Measurements from ENCODE around the gene FOXP1. TPM values are rescaled to one million over a fixed set of nuclear protein-coding genes. Genes with fewer than 3 reads are reported as not detected.

Gene FOXP1
- total RNA-seq, 2 donors from 2014 or later, result 377 to 395 TPM

DNA sequence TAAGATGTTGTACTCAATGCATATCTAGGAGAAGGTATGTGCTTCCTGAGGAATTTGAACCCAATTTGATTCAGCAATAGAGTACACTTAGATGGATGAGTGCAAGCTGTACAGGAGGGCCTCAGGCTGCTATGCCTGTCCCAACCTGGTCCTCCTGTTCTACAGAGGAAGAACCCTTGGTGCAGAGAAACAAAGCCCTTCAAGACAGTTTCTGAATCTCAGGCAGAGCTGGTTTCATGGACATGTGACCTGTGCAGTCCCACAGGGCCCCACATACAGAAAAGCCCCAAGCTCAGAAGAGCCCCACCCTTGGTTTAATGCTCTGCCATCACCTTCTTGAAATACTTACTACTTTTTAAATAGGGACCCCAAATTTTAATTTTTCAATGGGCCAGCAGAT lies 15.3 kb downstream of the FOXP1 start:
- H3K4me3 Mint-ChIP-seq, result no peak overlapping the region
- H3K27ac Mint-ChIP-seq, result no peak overlapping the region
- DNase-seq, result no peak
- H3K9me3 ChIP-seq (ENCODE audit: control insufficient read depth, low read length, poor library complexity, severe bottlenecking), result no peaks in the 10 kb centered on the region
- peaks cover 9% of the 10 kb centered on the region for H3K4me1 Mint-ChIP-seq
- no peaks in the 10 kb centered on the region for H3K27me3 Mint-ChIP-seq
- H3K36me3 Mint-ChIP-seq (ENCODE audit: low read depth), result peaks cover 3% of the 10 kb centered on the region
- ATAC-seq, result peak; percentile 20

GRCh38 chr3:71566776-71567175 lies 16.8 kb downstream of the FOXP1 start:
- Mint-ChIP-seq H3K27me3 (no peaks in the 10 kb centered on the region), H3K27ac (no peak overlapping the region), H3K36me3 (ENCODE audit: low read depth) (peaks cover 3% of the 10 kb centered on the region), H3K4me1 (peaks cover 9% of the 10 kb centered on the region), H3K4me3 (no peak overlapping the region)
- DNase-seq (no peak), ATAC-seq (no peak)
- no peaks in the 10 kb centered on the region for H3K9me3 ChIP-seq (ENCODE audit: control insufficient read depth, low read length, poor library complexity, severe bottlenecking)

DNA sequence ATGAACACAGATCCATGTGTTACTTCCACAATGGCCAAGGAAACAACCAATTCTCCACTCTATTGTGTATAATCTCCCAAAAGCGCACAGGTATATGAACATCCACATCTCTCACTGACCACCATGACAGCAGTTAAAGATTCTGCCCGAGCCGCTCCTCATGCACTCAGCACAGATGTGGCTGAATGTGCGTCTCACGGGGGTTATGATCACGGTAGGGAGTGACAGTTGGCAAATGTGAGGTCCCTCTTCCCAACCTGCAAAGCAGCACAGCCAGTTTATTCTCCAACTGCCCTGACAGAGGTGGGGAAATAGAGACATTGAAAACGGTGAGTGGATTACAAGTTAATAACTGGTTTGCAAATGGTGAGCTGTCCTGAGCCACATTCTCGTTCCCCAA lies 17.6 kb downstream of the FOXP1 start:
- Mint-ChIP-seq H3K4me3 (no peak overlapping the region), H3K27me3 (no peaks in the 10 kb centered on the region), H3K4me1 (peaks cover 9% of the 10 kb centered on the region), H3K27ac (no peak overlapping the region), H3K36me3 (ENCODE audit: low read depth) (peaks cover 3% of the 10 kb centered on the region)
- H3K9me3 ChIP-seq (ENCODE audit: control insufficient read depth, low read length, poor library complexity, severe bottlenecking), result no peaks in the 10 kb centered on the region
- ATAC-seq, result no peak
- no peak for DNase-seq

DNA sequence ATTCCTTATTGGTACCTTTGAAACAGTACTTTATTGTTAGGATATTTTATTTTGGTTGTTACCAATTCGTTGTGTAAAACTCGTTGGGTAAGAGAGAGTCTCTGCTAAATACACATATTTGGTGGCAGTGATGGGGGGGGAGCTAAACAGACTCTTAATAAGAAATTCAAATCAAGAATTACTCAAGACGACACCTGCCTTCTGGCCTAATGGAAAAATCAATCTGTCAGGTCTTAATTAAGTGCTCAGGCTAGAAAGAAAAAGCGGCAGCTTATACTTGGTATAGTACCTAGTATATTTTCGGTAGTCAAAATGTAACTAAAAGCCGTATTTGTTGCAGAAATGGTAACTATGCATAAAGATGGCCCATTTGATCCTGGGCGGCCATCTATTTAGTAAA lies 18.2 kb downstream of the FOXP1 start:
- H3K9me3 ChIP-seq (ENCODE audit: control insufficient read depth, low read length, poor library complexity, severe bottlenecking), result no peaks in the 10 kb centered on the region
- peaks cover 3% of the 10 kb centered on the region for H3K36me3 Mint-ChIP-seq (ENCODE audit: low read depth)
- DNase-seq, result no peak
- no peak overlapping the region for H3K27ac Mint-ChIP-seq
- no peaks in the 10 kb centered on the region for H3K27me3 Mint-ChIP-seq
- peaks cover 9% of the 10 kb centered on the region for H3K4me1 Mint-ChIP-seq
- no peak overlapping the region for H3K4me3 Mint-ChIP-seq
- ATAC-seq, result no peak

DNA sequence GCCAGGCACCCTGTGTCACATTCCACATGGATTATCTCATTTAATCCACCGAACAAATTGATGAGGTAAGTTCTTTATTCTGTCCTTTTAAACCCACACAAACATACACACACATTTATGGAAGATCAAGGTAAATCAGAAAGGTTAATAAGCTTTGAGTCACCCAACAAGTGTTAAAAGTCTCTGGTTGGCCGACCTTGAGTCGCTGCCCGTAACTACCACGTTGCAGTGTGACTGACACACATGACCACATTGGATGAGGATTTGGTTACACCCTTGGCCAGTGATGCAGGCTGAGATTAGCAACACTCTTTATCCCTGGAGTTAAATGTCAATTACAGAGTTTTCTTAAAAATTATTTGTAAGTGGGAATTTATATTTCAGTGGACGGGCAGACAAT lies 19.2 kb downstream of the FOXP1 start:
- no peak overlapping the region for H3K27ac Mint-ChIP-seq
- H3K4me3 Mint-ChIP-seq, result no peak overlapping the region
- peaks cover 3% of the 10 kb centered on the region for H3K36me3 Mint-ChIP-seq (ENCODE audit: low read depth)
- DNase-seq (no peak), ATAC-seq (no peak)
- H3K27me3 Mint-ChIP-seq, result no peaks in the 10 kb centered on the region
- no peaks in the 10 kb centered on the region for H3K9me3 ChIP-seq (ENCODE audit: control insufficient read depth, low read length, poor library complexity, severe bottlenecking)
- H3K4me1 Mint-ChIP-seq, result peaks cover 9% of the 10 kb centered on the region

DNA sequence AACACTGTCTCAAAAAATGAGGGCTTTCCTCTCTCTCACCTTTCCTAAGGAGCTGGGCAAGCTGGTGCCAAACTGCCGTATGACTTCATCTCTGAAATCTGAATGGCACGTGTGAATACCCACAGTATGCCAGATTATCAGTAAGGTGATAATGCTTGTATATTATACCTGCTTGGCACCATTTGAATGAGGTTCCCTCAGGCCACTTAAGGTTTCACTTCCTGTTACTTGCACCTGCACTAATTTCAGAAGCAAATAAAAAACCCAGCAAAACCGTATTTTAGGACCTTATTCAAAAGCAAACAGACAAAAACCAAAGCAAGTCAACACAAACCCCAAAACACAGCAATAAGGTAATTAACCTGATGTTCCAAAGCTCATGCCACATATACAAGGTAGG lies 19.7 kb downstream of the FOXP1 start:
- ATAC-seq (peak; percentile 36), DNase-seq (no peak)
- H3K27me3 Mint-ChIP-seq, result no peaks in the 10 kb centered on the region
- no peak overlapping the region for H3K27ac Mint-ChIP-seq
- H3K9me3 ChIP-seq (ENCODE audit: control insufficient read depth, low read length, poor library complexity, severe bottlenecking), result no peaks in the 10 kb centered on the region
- H3K4me1 Mint-ChIP-seq, result peaks cover 9% of the 10 kb centered on the region
- H3K4me3 Mint-ChIP-seq, result no peak overlapping the region
- H3K36me3 Mint-ChIP-seq (ENCODE audit: low read depth), result peaks cover 3% of the 10 kb centered on the region

- Mint-ChIP-seq H3K27ac (no peak overlapping the region), H3K27me3 (no peaks in the 10 kb centered on the region), H3K4me3 (no peak overlapping the region), H3K36me3 (ENCODE audit: low read depth) (peaks cover 3% of the 10 kb centered on the region), H3K4me1 (peaks cover 10% of the 10 kb centered on the region)
- H3K9me3 ChIP-seq (ENCODE audit: control insufficient read depth, low read length, poor library complexity, severe bottlenecking), result no peaks in the 10 kb centered on the region
- DNase-seq (no peak), ATAC-seq (no peak)
These were observed 20.6 kb downstream of the FOXP1 start for GRCh38 chr3:71562938-71563337.

DNA sequence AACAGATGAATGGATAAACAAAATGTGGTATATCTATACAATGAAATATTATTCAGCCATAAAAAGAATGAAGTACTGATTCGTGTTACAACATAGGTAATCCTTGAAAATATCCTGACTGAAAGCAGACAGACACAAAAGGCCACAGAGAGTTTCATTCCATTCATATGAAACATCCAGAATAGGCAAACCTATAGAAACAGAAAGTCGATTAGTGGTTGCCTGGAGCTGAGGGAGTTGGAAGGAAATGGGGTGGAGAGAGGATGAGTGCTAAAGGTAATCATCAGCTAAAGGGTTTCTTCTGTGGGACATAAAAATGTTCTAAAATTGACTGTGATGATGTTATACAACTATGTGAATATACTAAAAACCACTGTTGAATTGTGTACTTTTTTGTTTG lies 22.9 kb downstream of the FOXP1 start:
- peaks cover 5% of the 10 kb centered on the region for H3K4me1 Mint-ChIP-seq

GRCh38 chr3:71559578-71560162 lies 23.9 kb downstream of the FOXP1 start:
- DNase-seq, result no peak
- no peaks in the 10 kb centered on the region for H3K36me3 Mint-ChIP-seq (ENCODE audit: low read depth)
- no peak overlapping the region for H3K27ac Mint-ChIP-seq
- H3K27me3 Mint-ChIP-seq, result no peaks in the 10 kb centered on the region
- no peak for ATAC-seq
- no peaks in the 10 kb centered on the region for H3K9me3 ChIP-seq (ENCODE audit: control insufficient read depth, low read length, poor library complexity, severe bottlenecking)
- no peak overlapping the region for H3K4me3 Mint-ChIP-seq
- H3K4me1 Mint-ChIP-seq, result peaks cover 5% of the 10 kb centered on the region

More for the DNA sequence above, 22.9 kb downstream of the FOXP1 start:
- peaks cover 3% of the 10 kb centered on the region for H3K36me3 Mint-ChIP-seq (ENCODE audit: low read depth)
- no peak overlapping the region for H3K4me3 Mint-ChIP-seq
- ATAC-seq, result no peak
- no peak for DNase-seq
- no peaks in the 10 kb centered on the region for H3K27me3 Mint-ChIP-seq
- no peak overlapping the region for H3K27ac Mint-ChIP-seq
- no peaks in the 10 kb centered on the region for H3K9me3 ChIP-seq (ENCODE audit: control insufficient read depth, low read length, poor library complexity, severe bottlenecking)

DNA sequence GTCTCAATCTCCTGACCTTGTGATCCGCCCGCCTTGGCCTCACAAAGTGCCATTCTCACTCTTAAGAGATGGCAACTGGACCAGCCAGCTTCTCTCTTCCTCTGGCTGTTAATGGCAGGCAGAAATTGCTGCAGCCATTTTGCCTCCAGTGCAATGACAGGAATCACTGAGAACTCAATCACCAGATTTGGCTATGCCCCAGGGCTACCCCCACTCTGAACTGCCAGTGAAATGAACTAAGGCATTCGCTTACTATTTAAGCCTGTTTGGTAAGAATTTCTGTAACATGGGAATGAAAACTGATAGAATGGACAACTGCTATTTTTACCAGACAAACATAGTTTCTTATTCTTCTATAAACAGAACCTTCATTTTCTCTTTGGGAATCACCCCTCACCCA lies 24.5 kb downstream of the FOXP1 start:
- no peak for ATAC-seq
- H3K9me3 ChIP-seq (ENCODE audit: control insufficient read depth, low read length, poor library complexity, severe bottlenecking), result no peaks in the 10 kb centered on the region
- no peak overlapping the region for H3K4me3 Mint-ChIP-seq
- H3K27ac Mint-ChIP-seq, result peak overlapping the region; percentile 8
- no peak for DNase-seq
- H3K36me3 Mint-ChIP-seq (ENCODE audit: low read depth), result no peaks in the 10 kb centered on the region
- peaks cover 3% of the 10 kb centered on the region for H3K4me1 Mint-ChIP-seq
- H3K27me3 Mint-ChIP-seq, result no peaks in the 10 kb centered on the region

DNA sequence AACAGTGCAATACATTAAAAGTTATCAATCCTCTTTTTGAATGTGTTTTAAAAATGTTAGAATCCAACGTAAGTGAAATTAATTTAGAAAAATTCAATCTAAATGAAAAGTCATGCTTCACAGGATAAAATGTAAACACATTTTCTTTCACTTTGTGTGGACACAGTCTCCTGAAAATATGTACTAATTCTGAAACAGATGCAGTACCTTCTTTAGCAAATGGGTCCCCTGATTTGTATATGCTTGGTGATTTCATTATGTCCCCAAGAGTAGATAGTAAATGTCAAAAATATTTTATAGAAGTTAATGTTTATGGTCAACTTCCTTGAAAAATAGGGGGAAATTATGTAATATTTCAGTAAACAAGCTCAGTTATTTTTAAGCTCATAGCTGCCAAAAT lies 28.9 kb downstream of the FOXP1 start:
- Mint-ChIP-seq H3K27me3 (no peaks in the 10 kb centered on the region), H3K4me1 (peaks cover 3% of the 10 kb centered on the region), H3K36me3 (ENCODE audit: low read depth) (no peaks in the 10 kb centered on the region), H3K27ac (no peak overlapping the region), H3K4me3 (no peak overlapping the region)
- no peaks in the 10 kb centered on the region for H3K9me3 ChIP-seq (ENCODE audit: control insufficient read depth, low read length, poor library complexity, severe bottlenecking)
- DNase-seq, result no peak
- no peak for ATAC-seq

DNA sequence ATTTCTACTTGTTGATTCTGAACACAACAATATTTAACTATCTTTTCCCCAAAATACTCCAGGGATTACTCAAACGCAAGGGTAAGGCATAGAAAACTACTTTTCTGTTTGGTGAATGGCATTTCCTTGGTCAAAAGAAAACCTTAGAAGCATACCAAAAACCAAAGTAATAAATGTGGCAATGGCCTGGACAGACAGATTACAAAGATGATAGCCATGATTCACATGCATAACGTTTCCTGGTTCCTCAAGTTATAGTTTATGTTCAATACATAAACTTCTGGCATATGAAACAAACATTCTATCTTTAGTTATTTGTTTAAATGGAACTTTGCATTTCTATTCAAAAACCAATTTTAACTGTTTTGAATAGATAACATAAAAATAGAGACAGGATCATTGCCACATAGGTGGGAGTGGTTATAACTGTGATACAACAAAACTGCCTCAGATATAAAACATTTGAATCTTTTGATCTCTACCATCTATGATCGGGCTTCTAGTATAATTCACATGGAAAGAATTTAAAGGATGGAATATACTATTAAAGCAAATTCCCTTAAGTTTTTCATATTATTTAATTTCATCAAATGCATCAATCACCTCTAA lies 32.1 kb downstream of the FOXP1 start:
- no peaks in the 10 kb centered on the region for H3K27me3 Mint-ChIP-seq
- no peak overlapping the region for H3K4me3 Mint-ChIP-seq
- ATAC-seq, result no peak
- H3K4me1 Mint-ChIP-seq, result peaks cover 3% of the 10 kb centered on the region
- no peak for DNase-seq
- H3K27ac Mint-ChIP-seq, result no peak overlapping the region
- H3K36me3 Mint-ChIP-seq (ENCODE audit: low read depth), result no peaks in the 10 kb centered on the region
- no peaks in the 10 kb centered on the region for H3K9me3 ChIP-seq (ENCODE audit: control insufficient read depth, low read length, poor library complexity, severe bottlenecking)

DNA sequence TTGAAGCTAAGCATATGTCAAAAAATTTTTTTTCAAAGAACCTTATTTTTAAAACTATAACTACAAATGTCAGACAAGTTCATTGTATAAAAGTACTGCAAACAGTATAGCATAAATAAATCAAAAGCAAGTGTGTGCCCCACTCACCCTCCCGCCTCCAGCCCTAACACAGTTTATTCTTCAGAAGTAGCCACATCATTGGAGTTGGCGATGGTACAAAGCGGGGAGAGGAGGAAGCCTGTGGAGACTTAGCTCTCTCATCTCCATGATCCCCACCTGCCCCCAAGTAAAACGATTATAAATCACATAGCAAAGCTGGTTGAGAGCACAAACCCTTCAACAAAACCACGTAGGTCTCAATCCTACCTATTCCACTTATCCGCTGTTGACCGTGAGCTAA lies 33.6 kb downstream of the FOXP1 start:
- ATAC-seq, result no peak
- Mint-ChIP-seq H3K4me1 (peaks cover 3% of the 10 kb centered on the region), H3K27me3 (no peaks in the 10 kb centered on the region), H3K36me3 (ENCODE audit: low read depth) (no peaks in the 10 kb centered on the region), H3K27ac (no peak overlapping the region), H3K4me3 (no peak overlapping the region)
- H3K9me3 ChIP-seq (ENCODE audit: control insufficient read depth, low read length, poor library complexity, severe bottlenecking), result no peaks in the 10 kb centered on the region
- DNase-seq, result no peak

DNA sequence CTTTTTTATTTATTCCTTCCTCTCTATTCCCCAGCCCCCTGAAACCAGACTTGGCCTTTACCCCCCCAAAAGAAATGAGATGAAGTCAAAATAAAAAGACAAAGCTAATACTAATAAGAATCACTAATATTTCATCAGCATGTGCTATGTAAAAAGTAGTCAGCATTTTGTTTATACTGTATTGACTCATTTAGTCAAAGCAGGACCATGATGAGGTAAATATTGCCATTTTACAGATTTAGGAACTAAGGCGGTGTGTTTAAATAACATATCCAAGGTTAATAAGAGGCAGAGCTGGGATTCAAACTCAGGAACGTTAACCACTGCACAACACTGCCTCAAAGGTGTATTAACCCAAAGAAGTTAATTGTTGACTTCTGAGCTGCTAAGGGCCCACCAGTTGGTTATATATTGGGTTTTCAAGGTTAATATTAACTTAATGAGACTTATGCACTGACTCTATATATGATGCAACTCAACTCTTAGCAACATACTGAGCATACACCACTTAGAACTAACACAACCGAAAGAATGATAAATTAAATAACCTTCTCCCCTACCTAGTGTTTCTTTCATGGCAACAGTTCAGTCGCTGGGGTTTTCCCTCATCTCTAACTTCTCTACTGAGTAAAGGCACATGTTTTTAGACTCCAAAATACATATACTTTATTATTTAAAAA lies 34.7 kb downstream of the FOXP1 start:
- Mint-ChIP-seq H3K27ac (no peak overlapping the region), H3K27me3 (no peaks in the 10 kb centered on the region), H3K4me3 (no peak overlapping the region), H3K4me1 (peaks cover 3% of the 10 kb centered on the region), H3K36me3 (ENCODE audit: low read depth) (no peaks in the 10 kb centered on the region)
- ATAC-seq (no peak), DNase-seq (no peak)
- no peaks in the 10 kb centered on the region for H3K9me3 ChIP-seq (ENCODE audit: control insufficient read depth, low read length, poor library complexity, severe bottlenecking)
